ENCODE measurements around the gene TNC.
A peak's percentile ranks its signal among the peaks of the same experiment; 100 is the strongest.

Gene TNC

DNA sequence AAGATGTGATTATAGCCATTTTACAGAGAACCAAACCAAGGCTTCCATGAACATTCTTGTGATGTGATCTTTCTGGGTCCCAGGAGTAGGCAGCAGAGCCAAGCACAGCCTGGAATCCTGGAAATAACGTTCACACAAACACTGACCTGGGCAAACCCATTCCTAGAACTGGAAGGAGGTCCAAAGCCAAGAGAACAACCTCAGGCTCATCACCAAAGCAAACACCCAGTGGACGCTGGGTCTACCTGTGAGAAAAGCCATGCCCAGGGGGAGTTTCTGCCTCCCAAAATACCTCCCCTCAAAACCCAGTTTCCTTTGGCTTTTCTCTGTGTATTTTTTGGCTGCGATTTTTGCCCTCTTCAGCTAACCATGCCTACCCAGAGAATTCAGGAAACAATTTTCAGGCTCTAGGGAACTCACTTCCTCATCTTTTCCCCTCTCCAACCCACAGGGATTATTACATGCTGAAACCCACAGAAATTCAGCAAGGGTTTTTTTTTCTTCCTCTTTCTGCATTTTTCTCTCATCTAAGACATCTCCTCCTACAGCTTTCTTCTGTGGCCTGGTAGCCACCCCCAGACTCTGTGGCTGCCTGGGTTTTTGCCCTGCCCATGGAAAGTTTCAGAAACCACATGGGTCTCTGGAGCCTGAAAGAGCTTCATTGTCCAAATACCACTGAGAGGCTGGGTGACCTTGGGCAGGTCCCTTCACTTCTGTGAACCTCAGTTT, 75.0 kb downstream of the TNC start:
- DNase-seq, result no peak

DNA sequence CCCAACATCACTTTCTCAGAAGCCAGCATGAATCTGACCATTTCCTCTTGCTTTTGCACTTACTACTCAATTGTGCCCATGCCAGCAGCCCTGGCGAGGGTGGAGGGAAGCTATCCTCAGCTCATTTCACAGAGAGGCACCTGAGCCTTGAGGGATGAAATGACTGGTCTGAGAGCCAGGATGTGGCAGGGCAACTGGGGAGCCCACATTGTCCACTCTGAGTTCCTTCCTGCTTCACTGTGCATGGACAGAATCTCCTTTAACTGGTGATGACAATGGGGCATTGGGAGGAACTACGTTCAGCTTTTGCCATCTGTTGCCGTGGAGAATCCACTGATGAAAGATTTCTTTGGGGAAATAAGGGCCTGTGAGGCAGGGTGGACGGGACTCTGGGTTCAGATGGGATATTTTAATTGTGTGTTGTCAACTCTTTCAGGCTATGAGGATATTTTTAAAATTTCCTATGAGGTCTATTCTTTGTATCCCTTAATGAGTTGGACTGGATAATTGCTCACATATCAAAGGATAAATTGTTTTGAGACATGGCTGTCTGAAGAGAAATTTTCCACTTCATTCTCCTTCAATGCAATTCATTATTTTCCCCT, 78.3 kb downstream of the TNC start:
- DNase-seq, result no peak

DNA sequence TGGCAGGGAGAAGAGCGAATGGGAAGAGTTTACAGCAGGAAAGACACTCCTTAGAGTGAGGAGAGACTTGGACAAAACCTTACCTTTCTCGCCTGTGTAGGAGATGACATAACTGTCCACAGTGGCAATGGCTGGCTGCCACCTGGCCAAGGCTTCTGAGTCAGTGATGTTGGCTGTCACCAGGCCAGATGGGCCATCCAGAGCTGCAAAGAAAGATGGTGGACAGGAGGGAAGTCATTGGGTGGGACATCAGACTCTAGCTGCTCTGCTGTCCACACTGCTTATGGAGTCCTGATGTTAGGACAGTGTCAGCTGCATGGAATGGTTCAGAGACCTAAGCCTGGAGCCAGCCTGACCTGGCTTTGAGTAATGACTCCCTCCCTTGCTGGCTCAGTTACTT, 79.8 kb downstream of the TNC start:
- DNase-seq, result no peak

DNA sequence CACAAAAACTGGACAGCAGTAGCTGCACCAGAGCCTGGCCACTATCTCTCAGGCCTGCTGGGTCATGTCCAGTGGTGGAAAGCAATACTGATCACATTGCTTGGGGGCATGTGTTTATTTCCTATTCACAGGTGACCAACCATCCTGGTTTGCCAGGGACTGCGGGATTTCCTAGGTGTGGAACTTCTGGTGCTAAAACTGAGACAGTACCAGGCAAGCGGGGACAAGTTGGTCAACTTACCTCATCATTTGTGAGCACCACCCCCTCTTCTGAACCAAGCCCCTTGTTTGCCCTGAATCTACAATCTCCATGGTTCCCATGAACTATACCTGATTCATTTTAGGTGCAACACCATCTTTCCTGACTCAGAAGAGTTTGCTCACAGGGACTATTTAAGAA, 81.3 kb downstream of the TNC start:
- no peak for DNase-seq

DNA sequence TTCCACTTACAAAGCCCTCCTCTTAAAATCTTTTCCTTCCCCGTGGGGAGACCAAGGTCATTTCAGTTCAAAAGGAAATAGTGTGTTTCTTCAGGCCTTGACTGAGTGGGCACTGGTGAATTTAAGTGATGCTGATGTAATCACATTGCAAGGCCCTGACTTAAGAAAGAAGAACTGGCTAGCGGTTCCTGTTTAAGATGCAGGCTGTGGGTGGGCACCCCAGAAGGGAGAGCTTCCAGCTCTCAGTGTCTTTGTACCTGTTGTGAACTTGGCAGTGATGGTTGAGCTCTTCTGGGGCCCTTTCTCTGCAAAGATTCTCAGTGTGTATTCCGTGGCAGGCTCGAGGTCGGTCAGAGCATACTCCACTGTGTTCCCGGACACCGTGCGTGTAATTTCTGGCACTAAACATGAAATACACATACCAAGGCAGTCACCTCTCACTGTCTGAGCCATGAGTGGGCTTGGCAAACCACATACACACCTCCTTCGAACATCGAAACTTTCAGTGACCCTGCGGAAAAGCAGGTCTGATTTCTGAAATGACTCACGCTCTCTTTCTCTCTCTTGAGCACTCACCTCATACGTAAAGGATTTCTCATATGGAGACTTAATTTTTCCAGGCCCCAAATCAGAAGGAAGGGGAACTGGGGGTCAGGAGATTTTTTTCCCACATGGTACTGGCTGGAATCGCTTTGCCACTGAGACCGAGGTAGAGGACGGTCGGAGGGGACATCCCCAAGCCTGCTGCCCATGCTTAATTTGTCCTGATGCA, 81.9 kb downstream of the TNC start:
- no peak for DNase-seq

DNA sequence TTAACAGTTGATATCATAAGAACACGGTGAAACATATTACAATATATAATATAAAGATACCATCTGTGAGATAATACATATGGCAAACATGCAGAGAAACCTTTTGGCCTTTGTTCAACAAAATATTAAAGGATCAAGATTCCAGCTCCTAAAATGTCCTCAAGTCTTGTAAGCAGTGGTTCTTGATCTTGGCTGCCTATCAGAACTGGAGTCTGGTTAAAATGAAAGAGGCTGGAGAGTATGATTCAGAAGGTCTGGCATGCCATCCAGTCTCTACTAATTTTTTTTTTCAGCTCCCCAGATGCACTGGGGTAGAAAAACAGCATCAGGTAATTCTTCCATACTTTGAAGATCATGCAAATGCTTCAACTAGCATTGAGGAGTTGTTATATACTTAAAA, 83.2 kb downstream of the TNC start:
- no peak for DNase-seq

DNA sequence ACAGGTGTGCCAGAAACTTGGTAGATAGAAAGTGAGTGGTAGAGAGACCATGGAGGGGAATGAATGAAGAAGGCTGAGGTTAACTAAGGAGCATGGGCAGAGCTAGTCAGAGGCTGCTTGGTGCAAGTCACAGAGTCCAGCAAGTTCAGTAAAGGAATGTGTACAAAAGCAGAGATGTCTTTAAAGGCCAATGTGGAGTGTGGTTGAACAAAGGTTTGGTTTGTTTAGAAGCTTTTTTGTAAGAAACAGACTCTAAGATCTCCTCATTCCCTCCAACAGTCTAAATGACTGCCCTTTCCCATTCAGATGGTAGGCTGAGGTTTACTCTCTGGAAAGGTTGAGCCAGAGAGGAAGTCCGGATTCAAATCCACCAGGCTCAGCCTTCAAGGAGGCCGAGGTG, 84.2 kb downstream of the TNC start:
- no peak for DNase-seq

DNA sequence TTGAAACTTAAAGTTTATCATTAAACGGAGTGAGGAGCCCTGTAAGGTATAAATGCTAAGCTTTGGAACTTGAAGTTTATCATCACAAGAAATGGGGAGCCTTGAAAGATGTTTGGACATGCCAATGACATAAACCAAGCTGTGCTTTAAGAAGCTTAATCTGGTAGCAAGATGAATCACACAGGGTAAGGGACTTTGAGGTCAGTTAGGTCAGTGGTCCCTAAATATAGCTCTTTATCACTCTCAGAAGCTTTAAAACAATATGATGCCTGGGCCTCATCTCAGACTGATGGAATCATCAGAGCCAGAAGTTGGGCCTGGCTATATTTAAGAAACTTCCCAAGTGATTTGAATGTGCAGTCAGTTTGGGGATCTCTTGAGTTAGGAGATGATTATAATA, 85.7 kb downstream of the TNC start:
- no peak for DNase-seq

DNA sequence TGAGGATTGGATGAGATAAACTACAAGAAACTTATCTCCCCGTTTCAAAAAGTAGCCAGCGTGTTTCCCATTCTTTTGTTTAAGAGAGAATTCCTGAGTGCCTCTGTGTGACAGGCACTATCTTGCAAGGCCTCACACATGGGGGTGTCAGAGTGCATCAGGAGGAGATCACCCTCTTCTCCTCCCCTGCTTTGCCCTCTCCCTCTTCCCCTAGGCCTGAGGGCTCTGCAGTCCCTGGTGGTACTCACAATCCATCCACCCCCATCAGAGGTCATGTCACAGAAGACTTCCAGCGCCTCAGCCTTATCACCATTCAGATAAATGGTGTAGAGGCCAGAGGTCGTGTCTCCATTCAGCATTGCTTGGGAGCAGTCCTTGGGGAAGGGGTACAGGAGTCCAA, 88.0 kb downstream of the TNC start:
- DNase-seq, result no peak

DNA sequence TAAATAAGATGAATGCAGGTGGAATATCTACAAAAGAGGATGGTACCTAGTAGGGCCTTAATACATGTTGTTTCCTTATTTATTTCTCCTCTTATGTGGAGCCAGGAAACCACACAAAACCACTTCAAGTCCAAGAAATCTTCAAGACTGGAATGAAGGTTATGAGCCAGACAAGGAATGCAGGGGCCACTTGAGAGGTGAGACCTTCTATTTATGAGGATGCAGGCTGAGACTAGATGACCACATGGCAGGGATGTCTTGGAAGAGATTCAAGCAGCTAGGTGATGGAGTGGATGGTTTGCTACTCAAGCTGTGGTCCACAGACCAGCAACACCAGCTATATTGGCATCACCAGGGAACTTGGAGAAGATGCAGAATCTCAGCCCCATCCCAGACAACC, 92.2 kb downstream of the TNC start:
- DNase-seq, result no peak

DNA sequence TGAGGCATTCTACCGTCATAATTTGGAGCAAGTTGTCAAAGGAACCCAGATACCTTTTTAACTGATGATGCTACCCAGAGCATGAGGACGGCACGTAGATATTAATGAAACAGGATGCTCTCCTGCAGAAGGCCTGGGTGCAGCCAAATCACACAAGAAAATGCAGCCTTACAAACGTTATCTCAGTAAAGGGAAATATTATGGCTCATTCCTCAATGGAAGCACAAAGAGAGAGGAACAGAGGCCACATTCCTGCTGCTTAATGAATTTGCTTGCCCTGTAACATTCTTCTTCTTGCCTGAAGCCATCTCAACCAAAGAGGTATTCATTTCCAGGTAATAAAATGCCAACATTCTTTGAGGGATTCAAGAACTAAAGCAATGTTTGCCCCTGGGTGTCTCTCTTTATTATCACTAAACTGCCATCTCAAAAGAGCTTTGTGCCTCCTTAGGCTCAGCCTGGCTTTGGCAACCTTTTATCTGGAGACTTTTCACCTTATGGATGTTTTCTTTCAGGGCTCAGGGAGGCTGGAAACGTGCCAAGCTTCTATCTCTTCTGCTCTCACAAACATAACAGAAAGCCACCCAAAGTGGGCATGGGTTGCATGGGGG, 92.9 kb downstream of the TNC start:
- DNase-seq, result no peak

DNA sequence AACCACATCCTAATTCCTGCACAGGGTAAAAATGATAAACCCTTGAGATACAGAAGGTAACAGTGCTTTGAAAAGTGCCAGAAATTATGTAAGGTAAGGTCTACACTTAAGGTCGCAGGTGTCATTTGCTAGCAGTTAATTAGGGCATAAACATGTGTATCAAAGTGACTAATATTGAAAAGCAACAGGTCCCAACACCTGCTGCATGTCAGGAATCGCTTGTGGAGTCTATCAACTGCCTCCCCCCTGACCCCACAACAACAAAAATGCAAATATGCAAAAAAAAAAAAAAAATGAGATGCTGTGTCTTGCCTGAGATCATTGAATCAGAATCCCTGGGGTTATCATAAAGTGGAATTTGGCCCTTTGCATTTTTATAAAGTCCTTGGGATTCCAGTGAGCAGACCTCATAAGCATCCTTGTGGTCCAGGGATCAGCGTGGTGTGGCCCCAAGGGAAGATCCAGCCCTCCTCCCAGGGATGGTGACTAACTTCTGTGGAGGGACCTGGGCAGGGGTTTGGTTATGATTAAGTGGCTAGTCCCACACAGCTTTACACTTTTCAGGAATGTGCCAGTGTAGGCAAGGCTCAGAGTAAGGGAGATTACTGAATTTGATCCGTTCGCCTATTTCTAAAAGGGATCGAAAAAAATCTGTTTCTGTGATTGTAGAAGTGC, 95.1 kb downstream of the TNC start:
- DNase-seq, result peak; percentile 84

DNA sequence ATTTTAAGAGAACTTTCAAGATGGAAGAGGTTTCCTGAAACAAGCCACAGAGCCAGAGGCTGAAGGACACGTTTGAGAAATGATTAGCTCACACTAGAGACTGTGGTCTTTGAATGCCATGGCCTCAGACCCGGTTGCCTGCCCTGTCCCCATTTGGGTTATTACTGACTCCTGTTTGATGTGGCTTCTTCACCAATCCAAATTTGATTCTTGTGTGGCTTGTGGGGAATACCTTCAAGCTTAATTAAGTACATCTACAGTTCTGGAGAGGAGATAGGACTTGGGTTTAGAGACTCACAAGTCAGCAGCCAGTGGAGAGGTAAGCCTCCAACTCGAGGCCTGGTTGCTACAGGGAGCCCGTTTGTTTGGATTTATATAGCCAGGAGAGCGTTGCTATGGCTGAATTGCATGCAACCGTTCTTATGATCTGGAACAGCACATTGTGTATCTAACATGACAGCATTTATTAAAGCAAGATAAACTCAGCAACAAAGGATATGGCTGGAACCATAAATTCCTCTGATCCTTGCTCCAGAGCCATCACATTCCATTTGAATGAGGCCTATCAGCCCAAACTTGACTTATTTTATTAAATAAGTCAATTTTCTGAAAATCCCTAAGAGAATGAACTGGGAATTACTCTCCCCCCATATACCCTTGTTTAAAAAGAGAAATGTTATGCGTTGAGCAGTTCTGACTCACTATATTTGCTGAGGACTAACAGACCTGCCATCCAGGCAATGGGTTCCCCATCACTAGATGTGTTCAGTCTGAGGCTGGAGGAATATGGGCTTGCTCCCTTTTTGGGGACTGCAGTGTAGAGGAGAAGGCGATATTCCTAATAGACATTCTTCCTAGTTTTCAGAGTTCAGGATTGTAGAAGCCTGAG, 99.2 kb downstream of the TNC start:
- peak; percentile 65 for DNase-seq

DNA sequence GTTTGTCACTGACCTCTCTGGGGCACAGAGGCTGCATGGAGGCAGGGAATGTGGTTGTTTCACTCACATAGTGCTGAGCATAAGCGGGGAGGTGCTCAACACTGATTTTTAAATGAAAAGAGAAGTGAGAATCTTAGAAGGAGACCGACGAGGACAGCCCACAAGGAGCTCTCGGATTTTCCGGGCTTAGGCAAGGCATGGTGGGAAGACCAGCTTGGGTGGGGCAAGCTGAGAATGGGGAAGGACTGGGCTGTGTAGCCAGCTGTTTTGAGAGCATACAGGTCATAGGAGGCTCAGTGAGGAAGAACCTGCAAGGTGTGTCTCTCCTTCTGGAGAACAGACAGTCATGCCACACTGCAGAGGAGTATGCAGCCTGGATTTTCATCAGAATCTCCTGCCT, 101.6 kb downstream of the TNC start:
- no peak for DNase-seq

DNA sequence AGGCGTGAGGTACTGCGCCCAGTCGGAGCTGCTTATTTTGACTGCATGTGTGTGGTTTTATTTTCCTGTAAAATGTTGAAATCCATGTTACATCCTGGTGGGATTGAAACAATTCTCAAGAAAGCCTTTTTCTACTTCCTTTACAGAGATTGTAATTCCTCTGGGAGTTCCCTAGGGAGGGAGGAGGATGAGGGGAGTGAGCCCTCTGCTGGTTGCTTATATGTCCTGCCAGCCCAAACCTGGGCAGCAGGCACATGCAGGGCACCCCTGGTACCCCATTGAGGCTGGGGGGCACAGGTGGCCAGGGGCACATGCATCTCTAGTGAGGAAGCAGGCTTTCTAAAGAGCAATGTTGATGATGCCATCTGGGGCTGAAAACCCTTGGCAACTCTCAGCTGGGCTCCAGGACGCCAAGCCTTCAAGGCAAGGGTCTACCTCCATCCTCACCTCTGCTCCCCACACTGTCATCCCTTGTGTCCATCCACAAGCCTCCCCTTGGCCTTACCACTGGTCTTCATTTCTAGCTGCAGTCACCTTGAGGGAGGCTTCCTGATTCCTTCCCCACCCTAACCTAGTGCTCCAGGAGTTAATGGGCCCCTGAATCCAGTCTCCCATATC, 102.8 kb downstream of the TNC start:
- DNase-seq, result no peak

DNA sequence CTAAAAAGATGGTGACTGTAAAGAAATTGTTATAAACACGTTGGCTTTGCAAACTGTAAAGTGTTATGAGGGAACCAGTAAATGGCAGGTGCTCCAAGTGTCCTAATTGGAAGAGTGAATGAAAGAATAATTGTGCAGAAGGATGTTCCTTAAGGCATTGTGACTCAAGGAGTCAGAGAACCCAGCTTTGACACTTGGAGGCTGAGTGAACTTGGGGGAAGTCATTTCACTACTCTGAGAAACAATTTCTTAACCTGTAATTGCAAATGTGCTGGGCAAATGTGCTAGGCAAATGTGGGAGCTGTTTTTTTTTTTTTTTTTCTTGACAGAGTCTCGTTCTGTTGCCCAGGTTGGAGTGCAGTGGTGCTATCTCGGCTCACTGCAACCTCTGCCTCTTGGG, 103.5 kb downstream of the TNC start:
- no peak for DNase-seq

DNA sequence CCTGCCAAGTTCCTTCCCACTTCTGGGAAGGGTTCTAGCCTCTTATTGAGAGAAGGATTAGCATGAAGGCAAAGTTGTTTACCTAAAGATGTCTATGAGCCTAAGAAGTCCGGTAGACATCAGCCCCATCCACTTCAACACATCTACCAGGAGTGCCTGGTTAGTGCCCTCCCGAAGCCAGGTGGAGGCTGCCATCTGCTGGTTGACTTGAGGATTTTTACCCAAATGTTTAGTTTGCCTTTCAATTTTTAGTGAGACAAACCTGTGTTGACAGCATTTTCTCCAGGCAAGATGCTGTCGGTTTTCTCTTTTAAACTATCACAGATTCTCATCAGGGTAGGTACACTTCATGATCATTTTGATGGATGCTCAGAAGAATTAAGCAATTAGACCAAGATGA, 104.0 kb downstream of the TNC start:
- DNase-seq, result peak; percentile 47

DNA sequence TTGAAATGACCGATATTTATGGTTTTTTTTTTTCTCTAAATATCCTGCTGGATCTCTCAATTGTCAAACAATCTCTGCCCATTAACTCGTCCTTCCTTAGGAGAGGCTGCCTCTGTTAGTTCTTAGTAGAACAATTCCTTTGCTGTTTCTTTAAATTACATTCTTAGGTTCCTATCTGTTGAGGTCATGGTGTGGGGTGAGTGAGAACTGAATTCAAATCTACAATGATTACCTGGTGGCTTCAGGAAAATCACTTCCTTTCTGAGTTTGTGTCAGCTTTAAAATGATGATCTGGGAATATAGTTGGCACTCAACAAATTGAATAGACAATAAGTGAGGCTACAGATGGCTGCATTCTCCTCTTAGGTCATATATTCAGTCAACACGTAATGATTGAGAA, 105.5 kb downstream of the TNC start:
- DNase-seq, result no peak

DNA sequence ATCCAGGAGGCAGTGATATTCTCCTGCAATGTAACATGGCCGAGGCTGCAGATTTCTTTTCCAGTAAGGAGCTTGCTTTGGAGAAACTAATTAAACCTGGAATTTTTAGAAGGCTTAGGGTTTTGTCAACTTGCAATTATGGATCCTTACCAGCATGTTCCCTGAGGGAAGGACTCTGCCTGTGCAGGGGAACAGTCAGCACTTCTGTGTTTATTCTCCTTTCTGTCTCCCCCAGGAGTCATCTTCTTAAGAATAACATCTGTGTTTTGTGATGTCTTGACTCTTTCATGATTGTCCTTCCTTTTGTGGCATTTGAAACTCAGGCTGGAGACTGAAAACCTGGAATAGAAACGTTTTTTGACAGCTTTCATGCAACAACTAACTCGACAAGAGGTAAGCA, 107.1 kb downstream of the TNC start:
- DNase-seq, result no peak

DNA sequence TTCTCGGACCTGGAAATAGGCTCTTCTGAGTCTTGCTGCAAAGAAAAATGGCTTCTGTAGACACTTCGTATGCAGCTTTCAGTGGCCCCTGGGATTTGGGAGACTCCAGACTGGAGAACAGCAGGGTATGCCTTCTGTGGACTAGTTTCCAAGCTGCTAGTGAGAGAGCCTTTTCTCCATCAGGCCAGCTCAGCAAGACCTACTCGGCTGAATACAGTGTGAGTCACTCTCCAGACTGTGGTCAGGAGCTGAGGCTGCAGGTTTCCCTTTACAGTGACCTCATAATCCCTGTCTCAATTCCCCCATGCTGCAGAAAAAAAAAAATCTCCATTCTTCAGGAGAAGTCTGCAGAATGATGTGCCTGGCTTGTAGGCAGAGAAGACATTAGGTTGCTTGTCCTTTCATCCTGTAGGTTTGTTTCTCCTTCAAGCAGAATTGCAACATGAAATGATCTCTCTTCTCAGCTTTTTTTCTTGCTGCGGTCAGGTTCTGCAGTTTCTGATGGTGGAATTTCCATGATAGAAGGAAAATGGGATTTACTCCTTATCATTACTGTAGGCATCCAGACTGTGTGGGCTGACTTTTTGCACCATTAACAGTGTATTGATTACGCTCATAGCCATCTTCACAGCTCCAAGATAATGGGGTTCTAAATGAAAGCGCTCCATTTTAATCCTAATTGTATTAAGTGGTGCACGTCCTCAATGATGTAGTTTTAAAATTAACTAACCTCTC, 109.3 kb downstream of the TNC start:
- peak; percentile 26 for DNase-seq

DNA sequence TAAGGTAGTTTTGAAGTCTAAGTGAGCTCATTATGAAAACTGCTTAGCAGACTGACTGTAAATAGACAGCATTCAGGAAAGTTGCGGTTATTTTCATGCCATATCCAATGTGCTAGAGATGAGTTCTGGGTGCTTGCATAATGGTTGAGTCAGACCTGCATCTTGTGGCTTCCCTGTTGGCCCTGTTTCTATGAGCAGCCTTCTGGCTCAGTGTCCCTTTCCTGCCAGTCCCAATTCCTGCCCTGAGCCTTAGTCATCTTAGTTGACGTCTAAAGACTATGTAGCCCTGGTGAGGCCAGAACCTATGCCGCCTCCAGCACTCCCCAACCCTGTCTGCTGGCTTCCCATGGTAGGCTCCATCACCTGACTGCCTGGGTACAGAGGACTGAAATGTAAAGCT, 111.3 kb downstream of the TNC start:
- no peak for DNase-seq
